ENCODE measurements around the gene PRELP.
A peak's percentile ranks its signal among the peaks of the same experiment; 100 is the strongest.

Gene PRELP

GRCh38 chr1:203479646-203480045 is 4.0 kb downstream of the PRELP start:
- DNase-seq = no peak

DNA sequence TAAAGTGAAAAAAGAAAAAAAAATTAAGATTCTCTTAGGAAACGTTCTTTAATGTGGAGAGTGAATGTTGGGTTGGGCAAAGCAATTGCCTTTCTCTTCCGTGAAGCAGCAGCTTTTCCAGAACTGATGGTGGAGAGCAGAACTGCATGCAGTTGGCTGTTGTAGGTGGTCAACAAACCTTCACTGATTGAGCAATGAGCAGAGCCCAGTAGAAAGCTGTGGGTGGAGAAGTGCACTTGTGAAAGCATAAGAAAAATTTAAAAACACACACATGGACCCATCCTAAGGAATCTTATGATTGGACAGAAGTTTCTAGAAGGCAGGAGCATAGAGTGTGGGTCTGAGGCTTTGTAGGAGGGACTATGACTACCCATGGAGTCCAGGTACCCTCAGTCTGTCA is 4.5 kb downstream of the PRELP start:
- DNase-seq = no peak

GRCh38 chr1:203480525-203481084 is 5.0 kb downstream of the PRELP start:
- no peak for DNase-seq

- DNase-seq = no peak
These were observed 5.6 kb downstream of the PRELP start for GRCh38 chr1:203481196-203481595.

GRCh38 chr1:203486618-203487370 is 11.2 kb downstream of the PRELP start:
- DNase-seq = no peak

- no peak for DNase-seq
These were observed 12.9 kb downstream of the PRELP start for GRCh38 chr1:203488539-203488938.

DNA sequence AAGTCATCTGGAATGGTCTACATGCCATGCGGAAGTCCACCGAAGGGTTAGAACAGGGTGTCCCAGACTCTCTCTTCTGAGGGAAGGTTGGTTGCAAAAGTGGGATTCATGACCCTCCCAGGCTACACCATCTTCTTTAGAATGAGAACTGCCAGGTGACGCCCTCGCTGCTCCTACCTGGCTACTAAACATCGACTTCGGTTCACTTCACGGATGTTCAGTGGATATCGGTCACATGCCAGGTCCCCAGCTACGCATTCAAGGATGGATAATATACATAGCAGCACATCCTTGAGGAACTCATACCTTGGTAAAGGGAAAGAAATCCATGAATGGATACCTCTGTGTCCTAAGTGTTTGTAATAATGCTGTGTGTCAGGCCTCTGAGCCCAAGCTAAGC is 15.0 kb downstream of the PRELP start:
- DNase-seq = no peak

GRCh38 chr1:203491664-203492063 is 16.1 kb downstream of the PRELP start:
- no peak for DNase-seq

GRCh38 chr1:203492082-203492747 is 16.6 kb downstream of the PRELP start:
- no peak for DNase-seq

DNA sequence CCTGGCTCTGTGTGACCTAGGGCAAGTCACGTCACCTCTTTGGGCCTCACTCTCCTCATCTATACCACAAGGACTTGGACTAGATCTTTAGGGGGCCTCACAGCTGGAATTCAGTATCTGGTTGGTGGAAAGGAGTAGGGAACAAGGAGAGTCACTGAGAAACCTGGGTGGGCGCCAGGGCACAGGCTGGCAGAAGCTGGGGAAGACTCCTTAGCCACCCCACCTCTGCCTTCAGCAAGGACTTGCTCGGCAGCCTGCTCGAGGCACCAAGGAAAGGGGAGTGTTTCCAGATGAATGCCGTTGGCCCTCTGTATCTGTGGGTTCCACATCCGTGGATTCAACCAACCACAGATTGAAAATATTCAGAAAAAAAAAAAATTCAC is 17.1 kb downstream of the PRELP start:
- DNase-seq = no peak

- no peak for DNase-seq
These were observed 18.3 kb downstream of the PRELP start, which contains the start of gene OPTC for GRCh38 chr1:203493901-203494300. Gene OPTC, plus strand, starts transcription at chr1:203494153. Its CDS starts 1,853 bp downstream, at chr1:203496006.

- no peak for DNase-seq
These were observed 20.2 kb downstream of the PRELP start for GRCh38 chr1:203495845-203496244.

GRCh38 chr1:203497269-203497777 is 21.7 kb downstream of the PRELP start:
- no peak for DNase-seq

DNA sequence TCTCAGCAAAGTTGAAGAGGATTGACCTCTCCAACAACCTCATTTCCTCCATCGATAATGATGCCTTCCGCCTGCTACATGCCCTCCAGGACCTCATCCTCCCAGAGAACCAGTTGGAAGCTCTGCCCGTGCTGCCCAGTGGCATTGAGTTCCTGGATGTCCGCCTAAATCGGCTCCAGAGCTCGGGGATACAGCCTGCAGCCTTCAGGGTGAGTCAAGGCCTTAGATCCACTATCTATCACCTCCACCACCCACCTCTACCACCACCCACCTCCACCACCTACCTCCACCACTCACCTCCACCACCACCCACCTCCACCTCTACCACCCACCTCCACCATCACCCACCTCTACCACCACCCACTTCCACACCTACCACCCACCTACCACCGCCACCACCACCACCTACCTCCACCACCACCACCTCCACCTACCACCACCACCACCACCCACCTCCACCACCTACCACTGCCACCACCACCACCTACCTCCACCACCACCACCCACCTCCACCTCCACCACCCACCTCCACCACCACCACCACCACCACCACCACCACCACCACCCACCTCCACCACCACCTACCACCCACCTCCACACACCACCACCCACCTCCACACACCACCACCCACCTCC is 24.2 kb downstream of the PRELP start:
- DNase-seq = no peak

DNA sequence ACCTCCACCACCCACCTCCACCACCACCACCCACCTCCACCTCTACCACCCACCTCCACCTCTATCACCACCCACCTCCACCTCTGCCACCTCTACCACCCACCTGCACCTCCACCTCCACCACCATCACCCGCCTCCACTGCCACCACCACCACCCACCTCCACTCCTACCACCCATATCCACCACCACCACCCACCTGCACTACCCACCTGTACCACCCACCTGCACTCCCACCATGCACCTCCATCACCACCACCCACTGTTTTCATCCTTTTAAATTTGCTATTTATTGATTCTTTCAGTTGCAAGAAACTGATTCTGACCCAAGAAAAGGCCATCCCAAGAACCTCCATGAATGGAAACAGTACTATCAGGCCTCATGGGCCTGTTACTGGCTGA is 24.7 kb downstream of the PRELP start:
- no peak for DNase-seq

- no peak for DNase-seq
These were observed 28.2 kb downstream of the PRELP start for GRCh38 chr1:203503836-203504235.

DNA sequence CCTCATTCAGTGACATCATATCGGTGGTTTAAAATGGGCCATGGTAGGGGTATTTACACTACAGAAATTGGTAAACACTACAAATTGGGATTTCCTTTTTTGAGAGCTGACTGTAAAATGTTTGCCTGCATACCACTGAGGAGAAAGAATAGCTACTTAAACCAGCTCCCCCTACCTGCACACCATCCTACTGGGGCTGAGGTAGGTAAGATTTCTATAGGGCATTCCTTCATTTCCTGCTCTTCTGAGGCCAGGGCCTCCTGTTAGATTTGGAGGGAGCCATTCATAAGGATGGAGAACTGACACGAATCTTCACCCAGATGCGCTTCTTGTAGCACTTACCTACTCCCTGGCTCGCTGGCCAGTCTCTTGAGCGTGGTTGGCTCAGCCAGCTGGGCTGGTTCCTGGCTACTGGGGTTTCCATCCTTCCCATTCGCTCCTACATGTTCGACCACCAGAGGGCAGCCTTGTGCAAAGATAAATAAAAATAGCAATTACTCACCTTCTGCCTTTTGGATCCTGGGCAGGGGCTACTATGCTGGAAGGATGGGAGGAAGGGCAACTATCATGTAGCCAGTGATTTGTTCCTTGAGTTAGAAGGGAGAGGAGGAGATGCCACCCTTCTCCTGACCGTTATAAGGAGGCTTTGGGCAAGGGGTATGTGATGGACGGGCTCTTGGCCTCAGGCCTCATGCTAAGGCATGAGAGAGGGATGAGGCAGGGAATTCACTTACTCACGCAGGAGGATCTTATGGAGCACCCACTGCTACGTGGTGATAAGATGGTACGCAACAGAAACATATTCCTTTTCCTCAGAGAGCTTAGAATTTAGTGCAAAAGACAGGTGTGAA is 29.0 kb downstream of the PRELP start:
- DNase-seq = peak; percentile 46

DNA sequence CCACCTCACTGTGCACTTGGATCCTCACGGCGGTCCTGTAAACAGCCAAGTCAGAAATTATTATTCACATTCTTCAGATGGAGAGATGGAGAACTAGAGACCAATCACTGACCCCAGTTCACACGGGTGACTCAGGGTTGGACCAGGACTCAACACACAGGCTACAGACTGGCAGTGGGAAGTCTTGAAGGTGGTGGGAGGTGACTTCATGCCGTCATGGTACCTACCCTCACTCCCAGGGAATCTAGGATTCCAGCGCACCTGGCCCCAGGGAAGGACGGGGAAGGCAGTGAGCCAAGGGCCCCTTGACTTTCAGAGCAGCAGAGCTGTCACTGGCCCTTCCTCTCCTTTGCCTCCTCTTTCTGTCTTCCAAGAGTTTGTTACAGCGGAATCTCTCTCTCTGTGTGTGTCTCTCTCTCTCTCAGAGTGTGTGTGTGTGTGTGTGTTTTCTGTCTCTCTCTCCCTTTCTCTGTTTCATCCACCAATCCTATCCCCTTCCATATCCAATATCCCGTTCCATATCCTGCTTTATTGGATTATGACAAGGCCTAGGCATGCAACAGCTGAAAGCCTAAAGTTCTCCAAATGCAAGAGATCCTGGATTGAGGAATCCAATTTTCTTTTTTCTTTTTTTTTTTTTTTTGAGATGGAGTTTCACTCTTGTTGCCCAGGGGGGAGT is 30.1 kb downstream of the PRELP start:
- no peak for DNase-seq

DNA sequence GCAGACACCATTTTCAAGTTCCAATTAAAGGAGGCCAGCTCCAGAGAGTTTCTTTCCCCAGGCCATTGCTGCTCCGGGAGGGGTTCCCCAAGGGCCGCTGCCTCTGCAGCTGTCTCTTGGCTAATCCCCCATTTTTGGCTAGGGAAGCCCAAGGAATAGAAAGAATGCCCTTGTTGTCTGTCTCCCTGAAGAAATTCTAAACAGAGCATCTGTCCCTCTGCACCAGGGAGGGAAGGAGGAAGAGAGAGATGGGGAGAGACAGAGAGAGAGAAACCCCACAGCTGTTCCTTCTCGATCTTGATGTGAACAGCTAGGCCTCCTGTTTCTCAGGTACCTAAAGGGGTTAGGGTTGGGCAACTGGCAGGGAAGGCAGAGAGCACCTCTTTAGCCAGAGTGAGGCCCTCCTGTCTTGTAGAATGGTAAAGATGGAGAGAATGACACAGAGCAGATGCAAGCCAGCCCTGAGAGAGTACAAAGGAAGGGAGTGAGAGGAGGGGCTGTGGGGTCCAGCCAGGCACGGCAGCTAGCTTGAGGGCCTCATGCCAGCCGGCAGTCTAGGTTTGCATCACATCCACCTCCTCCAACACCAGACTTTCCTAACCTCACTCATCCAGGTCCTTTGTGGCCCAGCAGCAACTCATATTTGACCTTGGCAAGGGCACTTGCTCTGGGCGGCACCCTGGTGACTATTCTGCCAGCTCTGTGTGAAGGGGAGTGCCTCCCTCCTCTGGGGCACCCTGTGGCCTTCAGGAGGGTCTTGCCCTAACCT is 31.4 kb downstream of the PRELP start:
- no peak for DNase-seq

DNA sequence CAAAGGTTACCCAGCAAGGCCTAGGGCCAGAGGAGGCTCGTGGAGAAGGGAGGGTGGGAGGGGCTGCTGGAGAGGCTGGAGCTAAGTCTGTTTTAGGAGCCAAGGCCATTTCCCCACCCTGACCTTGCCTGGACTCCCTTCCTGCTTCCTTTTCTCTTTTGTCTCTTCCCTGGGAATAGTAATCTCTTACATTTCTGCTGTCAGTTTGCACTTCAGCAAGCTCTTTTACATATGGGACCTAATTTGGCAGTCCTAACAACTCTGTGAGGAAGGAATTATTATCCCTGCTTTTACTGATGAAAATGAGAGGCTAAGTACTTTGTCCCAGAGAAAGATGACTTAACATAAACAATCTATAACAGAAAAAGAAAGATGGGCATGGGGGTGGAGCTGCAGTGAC is 32.2 kb downstream of the PRELP start:
- DNase-seq = no peak

GRCh38 chr1:203508463-203509073 is 33.0 kb downstream of the PRELP start:
- no peak for DNase-seq

Data from KG1 (cell line).